ENCODE measurements around the gene COBLL1. TPM values are rescaled to one million over a fixed set of nuclear protein-coding genes. Genes with fewer than 3 reads are reported as not detected.

The COBLL1 gene
- total RNA-seq, 2 donors from 2014 or later: 52.1 to 82.8 TPM

DNA sequence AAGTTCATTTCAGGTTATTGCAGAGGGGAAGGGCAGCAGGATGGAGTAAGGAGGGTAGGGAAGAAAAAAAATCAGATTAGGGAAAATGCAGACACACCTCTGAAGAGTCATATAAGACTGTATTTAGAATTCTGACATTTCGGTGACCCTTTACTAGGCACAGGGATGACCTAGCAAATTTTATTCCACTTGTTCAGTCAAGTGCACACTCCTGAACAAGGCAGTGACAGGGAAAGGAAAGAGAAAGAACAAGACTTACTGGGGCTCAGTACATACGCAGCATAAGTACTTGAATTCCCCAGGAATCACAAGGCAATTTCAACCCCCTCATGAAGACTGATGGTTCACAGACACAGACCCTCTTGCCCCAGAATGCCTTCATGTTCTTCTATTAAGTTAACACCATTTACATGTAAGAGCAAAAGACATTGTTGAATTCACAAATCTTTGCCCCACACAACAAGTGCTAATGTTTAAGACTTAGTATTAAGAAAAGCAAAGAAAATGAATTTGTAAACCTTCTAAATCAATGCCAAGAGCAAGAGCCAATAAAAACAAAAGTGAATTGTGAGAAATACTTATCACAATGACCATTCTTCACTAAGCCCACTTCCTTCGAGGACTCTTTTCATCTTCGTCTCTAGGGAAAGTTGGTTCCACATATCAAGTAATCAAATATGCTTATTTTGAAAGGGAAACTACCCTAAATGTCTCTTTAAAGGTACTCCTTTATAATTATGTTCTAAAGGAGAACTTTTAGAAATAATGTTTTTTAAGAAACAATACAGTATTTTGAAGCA is 47.0 kb downstream of the COBLL1 start:
- Histone ChIP-seq H3K4me1 (replicated peaks) (no peaks in the 10 kb centered on the region), H3K27me3 (replicated peaks; ENCODE audit: insufficient read depth) (no peaks in the 10 kb centered on the region), H3K4me3 (no peak overlapping the region), H3K27ac (no peak overlapping the region), H3K9me3 (no peaks in the 10 kb centered on the region), H3K36me3 (no peaks in the 10 kb centered on the region)
- intact Hi-C loops (cut with DNase I): no loop called here
- 54% methylated on average over 4 of the region's 4 CpGs for WGBS
- no peak for DNase-seq (ENCODE audit: low spot score)
- TF ChIP-seq POLR2A (IDR thresholded peaks at IDR 0.05): no peak
- no peak for TF ChIP-seq POLR2AphosphoS5 (IDR thresholded peaks at IDR 0.05)
- TF ChIP-seq, protein P1, sequence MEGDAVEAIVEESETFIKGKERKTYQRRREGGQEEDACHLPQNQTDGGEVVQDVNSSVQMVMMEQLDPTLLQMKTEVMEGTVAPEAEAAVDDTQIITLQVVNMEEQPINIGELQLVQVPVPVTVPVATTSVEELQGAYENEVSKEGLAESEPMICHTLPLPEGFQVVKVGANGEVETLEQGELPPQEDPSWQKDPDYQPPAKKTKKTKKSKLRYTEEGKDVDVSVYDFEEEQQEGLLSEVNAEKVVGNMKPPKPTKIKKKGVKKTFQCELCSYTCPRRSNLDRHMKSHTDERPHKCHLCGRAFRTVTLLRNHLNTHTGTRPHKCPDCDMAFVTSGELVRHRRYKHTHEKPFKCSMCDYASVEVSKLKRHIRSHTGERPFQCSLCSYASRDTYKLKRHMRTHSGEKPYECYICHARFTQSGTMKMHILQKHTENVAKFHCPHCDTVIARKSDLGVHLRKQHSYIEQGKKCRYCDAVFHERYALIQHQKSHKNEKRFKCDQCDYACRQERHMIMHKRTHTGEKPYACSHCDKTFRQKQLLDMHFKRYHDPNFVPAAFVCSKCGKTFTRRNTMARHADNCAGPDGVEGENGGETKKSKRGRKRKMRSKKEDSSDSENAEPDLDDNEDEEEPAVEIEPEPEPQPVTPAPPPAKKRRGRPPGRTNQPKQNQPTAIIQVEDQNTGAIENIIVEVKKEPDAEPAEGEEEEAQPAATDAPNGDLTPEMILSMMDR (IDR thresholded peaks at IDR 0.05): no peak

DNA sequence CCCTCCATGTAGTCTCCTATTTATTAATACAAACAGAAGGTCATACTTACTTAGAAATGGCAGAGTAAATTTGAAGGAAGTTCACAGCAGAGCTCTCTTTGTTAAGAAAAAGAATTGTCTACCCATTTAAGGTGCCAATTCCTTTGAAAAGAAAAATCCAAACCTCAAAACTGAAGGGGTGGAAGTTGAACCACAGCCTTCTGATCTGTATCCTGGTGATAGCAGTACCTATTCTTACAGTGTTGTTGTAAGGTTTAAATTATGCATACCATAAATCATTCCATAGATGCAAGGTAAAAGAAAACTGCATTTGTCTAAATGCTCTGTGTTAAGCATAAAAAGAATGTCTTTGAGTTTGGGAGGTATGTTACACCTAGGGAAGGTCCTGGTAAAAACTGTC is 47.6 kb downstream of the COBLL1 start:
- Histone ChIP-seq H3K9me3 (no peaks in the 10 kb centered on the region), H3K4me1 (replicated peaks) (no peaks in the 10 kb centered on the region), H3K27me3 (replicated peaks; ENCODE audit: insufficient read depth) (no peaks in the 10 kb centered on the region), H3K4me3 (no peak overlapping the region), H3K27ac (no peak overlapping the region), H3K36me3 (no peaks in the 10 kb centered on the region)
- intact Hi-C loops (cut with DNase I): no loop called here
- TF ChIP-seq, protein P1 (IDR thresholded peaks at IDR 0.05): no peak
- no peak for TF ChIP-seq POLR2A (IDR thresholded peaks at IDR 0.05)
- no peak for TF ChIP-seq POLR2AphosphoS5 (IDR thresholded peaks at IDR 0.05)
- DNase-seq (ENCODE audit: low spot score): no peak

DNA sequence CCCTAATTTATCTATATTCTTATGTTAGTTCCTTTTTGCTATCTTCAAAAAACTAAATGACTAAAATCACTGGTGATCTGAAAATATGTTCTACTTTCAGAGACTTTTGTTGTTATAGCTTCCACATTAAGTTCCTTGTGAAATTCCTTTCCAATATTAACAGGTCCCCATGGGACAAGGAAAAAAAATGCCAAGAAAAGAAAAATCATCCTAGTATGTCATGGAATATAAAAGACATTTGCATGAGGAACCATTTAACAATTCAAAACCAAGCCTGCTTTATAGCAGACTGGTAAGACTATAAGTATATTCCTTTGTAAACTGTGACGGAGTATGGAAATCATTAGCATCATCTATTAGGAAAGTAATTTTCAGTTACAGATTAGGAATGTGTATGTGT is 48.1 kb downstream of the COBLL1 start:
- intact Hi-C loops (cut with DNase I): no loop called here
- H3K36me3 ChIP-seq: no peaks in the 10 kb centered on the region
- H3K27ac ChIP-seq: no peak overlapping the region
- DNase-seq (ENCODE audit: low spot score): no peak
- H3K4me3 ChIP-seq: no peak overlapping the region
- TF ChIP-seq POLR2A (IDR thresholded peaks at IDR 0.05): no peak
- TF ChIP-seq, protein P1 (IDR thresholded peaks at IDR 0.05): no peak
- H3K4me1 ChIP-seq (replicated peaks): no peaks in the 10 kb centered on the region
- 96% methylated on average over 1 of the region's 1 CpG for WGBS
- no peaks in the 10 kb centered on the region for H3K27me3 ChIP-seq (replicated peaks; ENCODE audit: insufficient read depth)
- H3K9me3 ChIP-seq: no peaks in the 10 kb centered on the region

DNA sequence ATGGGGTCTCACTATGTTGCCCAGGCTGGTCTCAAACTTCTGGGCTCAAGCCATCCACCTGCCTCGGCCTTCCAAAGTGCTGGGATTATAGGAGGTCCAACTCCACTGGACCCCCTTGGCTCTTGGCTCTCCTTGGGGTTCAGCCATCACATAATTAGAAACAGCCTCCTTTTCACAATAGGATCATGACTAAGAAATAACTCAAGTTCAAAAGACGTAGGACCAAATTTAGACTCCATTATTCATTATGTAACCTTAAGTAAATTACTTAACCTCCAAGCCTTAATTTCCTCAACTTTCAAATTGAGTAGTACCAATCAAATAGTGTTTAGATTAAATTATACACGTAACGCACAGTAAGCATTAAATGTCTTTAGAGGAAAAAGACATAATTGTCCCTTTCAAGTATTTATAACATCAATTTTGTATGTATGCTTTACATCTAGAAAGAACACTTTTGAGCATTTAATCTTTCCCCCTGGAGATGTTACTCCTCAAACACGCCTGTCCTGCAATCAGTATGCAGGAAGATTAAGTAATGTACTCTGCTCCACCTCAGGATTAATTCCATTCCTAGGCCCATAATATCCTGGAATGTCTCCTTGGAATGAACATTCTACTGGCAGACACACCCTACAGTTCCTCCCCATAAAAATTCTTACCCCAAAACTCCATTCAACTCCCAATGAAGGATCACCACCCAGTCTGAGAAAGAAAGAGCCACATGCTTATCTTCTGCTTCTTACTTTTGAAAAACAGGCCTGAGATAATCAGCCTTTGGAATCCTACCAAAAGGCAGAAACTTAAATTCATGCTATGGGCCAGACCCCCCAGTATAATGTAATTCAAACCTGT is 49.1 kb downstream of the COBLL1 start:
- intact Hi-C loops (cut with DNase I): no loop called here
- Histone ChIP-seq H3K27me3 (replicated peaks; ENCODE audit: insufficient read depth) (no peaks in the 10 kb centered on the region), H3K4me1 (replicated peaks) (no peaks in the 10 kb centered on the region), H3K4me3 (no peak overlapping the region), H3K9me3 (no peaks in the 10 kb centered on the region), H3K27ac (no peak overlapping the region), H3K36me3 (no peaks in the 10 kb centered on the region)
- WGBS: 80% methylated on average over 5 of the region's 5 CpGs
- no peak for TF ChIP-seq POLR2A (IDR thresholded peaks at IDR 0.05)
- TF ChIP-seq, protein P1 (IDR thresholded peaks at IDR 0.05): no peak
- no peak for TF ChIP-seq POLR2AphosphoS5 (IDR thresholded peaks at IDR 0.05)
- no peak for DNase-seq (ENCODE audit: low spot score)
